GM18951 (cell line): ENCODE results near the gene RPS19.
A peak's percentile ranks its signal among the peaks of the same experiment; 100 is the strongest.

ENCODE experiments used
- POLR2A ChIP-seq: IDR thresholded peaks from 4 replicates; pipeline ENCODE4 v1.6.1; 2011; ENCODE audit warnings: mild to moderate bottlenecking; ENCODE audit not compliant: insufficient read length, insufficient read depth; ENCODE audit errors: extremely low read depth
- in situ Hi-C: fragments of 300-500 bp; cut with MboI; formaldehyde crosslinking; loops from one replicate; pipeline ENCODE4 v1.12.0; 2022; ENCODE audit warnings: low sequenced_read_pairs, mixed read lengths, inconsistent platforms; ENCODE audit not compliant: unreplicated experiment

RPS19 gene

DNA sequence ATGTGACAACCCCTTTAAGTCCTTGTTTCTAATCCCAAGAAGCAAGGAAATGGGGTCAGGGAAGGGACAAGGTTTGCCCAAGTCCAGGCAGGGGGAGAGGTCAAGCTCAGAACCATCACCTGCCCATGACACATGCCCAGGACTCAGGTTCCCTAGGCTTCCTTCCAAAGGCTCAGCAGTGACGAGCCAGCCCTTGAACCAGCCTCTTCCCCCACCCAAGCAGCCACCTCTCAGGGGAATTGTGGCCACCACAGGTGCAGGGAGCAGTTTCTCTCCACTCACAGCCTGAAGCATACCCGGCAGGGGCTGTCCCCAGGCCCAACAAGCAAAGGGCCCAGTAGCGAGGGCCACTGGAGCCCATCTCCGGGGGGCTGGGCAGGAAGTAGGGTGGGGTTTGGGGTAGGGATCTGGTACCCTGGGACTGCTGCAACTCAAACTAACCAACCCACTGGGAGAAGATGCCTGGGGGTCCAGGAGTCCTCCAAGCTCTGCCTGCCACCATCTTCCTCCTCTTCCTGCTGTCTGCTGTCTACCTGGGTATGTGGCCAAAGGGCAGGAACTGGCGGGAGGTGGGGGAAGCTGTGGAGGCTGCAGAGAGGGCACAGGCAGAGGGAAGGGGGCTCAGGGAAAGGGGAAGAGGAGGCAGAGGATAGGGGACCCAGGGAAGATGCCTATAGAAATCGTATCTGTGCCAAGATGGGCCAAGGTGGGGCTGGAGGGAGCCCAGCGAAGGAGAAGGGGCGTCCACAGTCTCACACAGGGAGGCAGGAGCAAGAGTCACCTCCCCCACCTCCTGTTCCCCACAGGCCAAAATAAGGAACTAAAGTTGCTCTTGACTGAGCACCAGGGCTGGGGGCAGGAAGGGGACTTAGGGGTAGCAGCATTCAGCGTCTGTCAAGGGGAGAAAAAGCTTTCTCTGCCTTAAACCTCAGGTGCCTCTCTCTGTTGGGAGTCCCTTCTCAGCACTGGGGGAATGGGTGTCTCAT is 17.1 kb downstream of the RPS19 start, which contains the start of gene CD79A:
Gene CD79A (plus strand): TSS at position 433 of the 986 bp plus-strand sequence. CDS start 26 bp downstream, at position 459.
- in situ Hi-C loops = no loop called here
- TF ChIP-seq POLR2A = peak; percentile 87

DNA sequence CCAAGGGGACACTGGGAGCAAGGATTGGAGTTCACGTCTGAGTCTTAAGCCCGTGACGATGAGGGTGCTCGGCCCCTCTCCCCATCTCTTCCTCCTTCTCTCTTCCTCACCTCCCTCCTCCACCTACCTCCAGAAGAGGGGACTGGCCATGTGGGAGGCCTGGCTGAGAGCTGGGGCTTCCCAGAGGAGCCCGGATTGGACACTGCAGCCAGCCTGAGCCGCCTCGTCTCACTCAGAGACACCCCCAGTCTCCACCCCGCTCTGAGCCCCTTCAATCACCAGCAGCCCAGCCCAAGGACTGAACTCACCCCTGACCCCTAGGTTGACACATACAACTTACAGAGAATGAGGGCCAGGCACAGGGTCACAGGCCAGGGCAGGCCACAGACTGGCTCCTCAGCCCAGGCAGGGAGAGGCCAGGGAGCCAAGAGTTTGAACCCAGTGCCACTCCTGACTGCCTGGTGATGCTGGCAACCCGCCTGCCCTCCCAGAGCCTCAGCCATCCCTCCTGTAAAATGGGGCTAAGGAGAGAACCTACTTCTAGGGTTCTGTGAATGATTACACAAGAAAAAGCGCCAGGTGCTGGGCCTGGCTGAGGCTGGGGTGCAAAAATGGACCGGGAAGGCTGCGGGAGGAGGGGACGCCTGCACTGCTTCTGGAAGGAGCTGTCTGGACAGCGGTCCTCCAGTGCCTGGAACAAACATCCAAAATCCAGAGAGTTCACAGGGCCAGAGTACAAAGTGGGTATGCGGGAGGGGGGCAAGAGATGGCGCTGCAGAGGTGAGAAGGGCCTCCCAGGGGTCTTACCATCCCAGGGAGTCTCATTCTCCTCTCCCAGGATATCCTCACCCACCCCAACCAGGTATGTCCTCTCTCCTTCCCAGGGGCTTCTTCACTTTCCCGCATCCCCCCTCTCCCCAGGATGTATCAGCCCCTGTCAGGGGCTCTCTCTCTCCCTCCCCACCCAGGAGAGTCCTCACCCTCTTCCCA is 18.2 kb downstream of the RPS19 start:
- in situ Hi-C loops = no loop called here
- peak; percentile 52 for TF ChIP-seq POLR2A

DNA sequence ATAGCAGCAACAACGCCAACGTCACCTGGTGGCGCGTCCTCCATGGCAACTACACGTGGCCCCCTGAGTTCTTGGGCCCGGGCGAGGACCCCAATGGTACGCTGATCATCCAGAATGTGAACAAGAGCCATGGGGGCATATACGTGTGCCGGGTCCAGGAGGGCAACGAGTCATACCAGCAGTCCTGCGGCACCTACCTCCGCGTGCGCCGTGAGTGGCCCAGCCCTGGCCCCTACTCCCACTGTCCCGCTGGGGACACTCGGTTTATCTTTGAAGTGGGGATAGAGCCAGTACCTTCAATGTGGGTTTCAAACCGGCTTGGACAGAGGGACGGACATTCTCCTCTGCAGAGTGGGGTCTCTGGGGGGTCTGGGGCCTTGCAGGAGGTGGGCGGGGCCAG is 19.0 kb downstream of the RPS19 start:
- in situ Hi-C loops = no loop called here
- no peak for TF ChIP-seq POLR2A

DNA sequence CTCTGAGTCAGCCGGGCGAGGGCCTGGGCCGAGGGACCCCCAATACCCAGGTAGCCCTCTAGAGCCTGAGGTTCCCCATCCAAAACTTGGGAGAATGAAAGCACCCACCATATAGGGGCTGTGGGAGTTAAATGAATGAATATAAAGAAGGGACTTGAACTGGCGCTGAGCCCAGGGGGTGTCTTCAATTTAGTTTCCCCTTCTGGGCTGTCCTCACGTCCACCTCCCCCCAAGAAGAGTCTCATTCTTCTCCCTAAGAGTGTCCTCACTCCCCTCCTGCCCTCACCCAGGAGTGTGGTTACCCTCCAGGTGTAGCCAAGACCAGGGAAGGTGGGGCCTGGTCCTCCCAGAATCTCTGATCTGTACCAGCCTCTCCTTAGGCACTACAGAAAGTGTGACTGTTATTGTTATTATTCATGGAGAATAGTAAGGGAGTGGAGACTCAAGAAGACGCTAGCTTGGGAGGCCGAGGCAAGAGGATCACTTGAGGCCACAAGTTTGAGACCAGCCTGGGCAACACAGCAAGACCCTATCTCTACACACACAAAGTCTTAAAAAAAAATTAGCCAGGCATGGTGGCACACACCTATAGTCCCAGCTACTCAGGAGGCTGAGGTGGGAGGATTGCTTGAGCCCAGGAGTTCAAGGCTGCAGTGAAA is 19.7 kb downstream of the RPS19 start:
- in situ Hi-C loops = no loop called here
- TF ChIP-seq POLR2A = no peak

DNA sequence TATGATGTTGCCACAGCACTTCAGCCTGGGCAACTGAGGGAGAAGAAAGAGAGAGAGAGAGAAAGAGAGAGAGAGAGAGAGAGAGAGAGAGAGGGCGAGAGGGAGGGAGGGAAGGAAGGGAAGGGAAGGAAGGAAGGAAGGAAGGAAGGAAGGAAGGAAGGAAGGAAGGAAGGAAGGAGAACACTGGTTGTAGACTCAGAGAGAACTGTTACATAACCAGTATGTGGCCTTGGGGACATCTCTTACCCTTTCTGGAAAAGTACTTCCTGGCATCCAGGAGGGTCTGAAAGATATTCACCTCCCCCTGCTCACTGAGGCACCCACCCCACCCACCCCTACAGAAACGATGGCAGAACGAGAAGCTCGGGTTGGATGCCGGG is 20.3 kb downstream of the RPS19 start:
- TF ChIP-seq POLR2A = no peak
- in situ Hi-C loops = no loop called here

DNA sequence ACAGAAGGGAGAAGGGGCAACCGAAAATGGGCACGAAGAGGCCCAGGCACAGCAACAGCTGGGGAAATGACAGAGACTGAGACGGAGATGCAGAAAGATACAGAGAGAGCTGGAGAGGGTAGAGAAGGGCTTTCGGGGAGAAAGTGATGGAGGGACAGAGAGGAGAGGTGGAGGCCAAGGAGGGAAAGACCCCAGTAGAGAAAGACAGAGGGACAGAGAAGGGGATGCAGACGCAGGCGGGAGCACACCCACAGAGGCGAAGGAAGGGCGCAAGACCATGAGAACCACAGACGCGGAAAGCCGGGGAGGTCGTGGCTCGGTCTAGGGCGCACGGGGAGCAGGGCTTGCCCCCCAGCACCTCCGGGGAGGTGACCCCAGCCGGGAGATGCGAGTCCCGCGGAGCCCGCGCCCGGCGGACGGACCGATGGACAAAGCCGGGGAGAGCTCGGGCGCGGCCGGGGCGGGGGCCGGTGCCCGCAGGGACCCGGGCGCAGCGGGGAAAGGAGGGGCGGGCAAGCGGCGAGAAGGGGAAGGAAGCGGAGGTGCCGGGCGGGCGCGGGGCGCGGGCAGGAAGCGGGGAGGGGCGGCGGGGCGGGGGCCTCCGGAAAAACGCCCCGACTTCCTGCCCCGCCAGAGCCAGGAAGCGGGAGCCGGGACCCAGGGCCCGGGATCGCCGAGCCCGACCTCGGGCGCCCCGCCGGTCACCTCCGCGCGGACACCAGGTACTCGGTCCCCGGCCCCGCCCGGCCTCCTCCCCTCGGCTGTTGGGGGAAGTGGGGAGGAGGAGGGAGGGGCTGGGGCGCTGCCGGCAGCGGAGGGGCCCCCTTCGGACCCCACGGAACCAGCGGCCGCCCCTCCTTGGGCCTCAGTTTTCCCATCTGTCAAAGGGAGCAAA is 22.8 kb downstream of the RPS19 start, which contains the start of gene ARHGEF1:
Gene ARHGEF1 (plus strand): TSS at position 617 of the 895 bp plus-strand sequence. CDS start 4,899 bp downstream, outside the sequence.
- in situ Hi-C loops = no loop called here
- peak; percentile 75 for TF ChIP-seq POLR2A

DNA sequence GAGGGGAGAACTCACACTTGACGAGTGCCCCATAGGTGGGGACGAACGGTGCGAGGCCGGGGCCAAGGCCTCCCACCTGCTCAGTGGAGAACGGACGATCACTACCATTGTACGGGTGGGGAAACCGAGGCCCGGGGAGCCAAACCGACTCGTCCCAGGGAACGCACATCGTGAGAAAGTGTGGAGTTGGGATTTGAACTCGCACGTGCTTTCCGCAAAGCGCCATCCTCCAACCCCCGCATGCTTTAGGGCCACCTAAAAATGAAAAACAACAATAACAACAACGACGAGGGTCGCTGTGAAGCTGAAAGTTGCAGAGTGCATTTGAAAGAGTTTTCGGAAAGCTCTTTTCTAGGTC is 23.4 kb downstream of the RPS19 start:
- in situ Hi-C loops = no loop called here
- no peak for TF ChIP-seq POLR2A

DNA sequence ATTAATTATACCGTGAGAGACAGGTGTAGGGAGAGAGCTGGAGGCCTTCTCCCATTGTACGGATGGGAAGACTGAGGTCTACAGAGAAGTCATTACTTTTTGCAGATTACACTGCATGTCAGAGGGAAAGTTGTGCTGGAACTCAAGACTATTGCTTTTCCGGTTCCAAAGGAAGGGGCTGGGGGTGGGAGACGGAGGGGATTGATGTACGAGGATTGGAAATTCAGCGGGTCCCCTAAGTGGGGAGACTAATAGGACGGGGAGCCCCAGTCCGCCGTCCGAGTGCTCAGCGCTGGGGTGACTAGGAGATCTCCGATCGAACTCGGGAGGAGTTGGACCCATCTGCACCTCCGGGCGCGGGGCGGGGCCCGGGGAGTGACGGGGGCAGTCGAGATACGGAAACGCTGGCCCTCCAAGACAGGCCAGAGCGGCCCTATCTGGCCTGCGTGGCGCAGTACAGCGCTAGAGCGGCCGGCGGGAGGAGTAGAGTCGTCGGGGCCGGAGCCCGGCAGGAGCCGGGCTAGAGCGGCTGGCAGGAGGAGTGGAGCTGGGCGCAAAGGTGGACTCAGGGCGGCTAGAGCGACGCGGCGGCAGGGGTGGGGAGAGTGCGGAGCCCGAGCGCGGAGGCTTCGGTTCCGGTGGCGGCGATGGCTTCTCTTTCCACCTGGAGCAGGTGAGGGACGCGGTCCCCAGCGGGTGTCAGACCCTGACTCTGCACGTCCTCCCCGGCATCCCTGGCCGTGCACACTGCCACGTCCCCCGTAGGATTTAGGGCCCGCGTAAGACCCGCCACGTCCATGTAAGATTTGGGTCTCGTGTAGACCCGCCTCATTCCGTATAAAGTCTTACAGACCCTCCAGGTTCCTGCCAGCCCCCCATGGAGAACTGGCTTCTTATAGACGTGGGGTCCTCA is 24.0 kb downstream of the RPS19 start:
- peak; percentile 94 for TF ChIP-seq POLR2A
- in situ Hi-C loops = no loop called here

DNA sequence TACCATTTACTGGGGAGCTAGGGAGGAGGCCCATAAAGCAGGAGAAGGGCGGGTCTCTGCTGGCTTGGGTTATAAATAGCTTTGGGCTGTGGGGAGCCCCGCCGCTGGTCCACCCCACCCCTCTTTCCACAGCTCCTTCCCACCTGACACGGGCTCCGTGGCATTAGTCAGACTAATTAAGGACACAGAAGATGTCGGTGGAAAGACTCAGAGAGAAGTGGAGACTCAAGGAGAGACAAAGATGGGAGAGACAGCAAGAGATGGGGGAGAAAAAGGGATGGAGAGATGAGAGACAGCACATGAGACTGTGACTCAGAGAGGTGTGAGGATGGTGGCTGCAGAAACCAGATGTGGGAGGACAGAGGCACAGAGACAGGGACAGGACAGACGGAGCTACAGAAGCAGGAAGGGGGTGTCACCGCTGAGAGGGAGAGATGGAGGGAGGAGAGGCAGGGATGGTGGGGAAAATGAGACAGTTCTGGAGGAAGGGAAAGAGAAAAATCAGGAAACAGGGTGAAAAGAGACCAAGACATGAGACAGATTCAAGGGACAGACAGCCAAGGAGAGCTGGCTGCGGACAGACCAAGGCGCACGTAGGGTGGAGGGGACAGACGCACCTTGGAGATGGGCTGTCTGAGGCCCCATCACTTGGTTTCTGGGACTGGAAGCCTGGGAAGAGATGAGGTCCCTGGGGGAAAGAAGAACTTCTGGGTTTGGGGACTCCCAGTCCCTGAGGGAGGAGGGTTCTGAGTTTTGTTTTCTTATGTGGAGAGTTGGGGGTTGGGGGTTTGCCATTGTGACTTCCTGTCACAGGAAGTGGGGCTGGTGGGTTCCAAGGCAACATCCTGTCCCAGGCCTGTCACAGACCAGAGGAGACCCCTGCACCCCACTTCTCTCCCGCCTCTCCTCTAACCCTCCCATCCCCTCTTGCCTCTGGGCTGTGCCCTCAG is 27.0 kb downstream of the RPS19 start:
- in situ Hi-C loops = no loop called here
- no peak for TF ChIP-seq POLR2A
